Measurements from ENCODE around the gene ZNF609. TPM values are rescaled to one million over a fixed set of nuclear protein-coding genes. Genes with fewer than 3 reads are reported as not detected.

The ZNF609 gene
- polyA plus RNA-seq, 2 of the 4 experiments (the other 2 are of a cell fraction): 19.6 to 39.9 TPM

- Histone ChIP-seq H3K4me1 (peaks cover 13% of the 10 kb centered on the region), H3K4me2 (no peak overlapping the region), H3K9me3 (no peaks in the 10 kb centered on the region), H3K4me3 (no peak overlapping the region), H3K27ac (no peak overlapping the region)
- TF ChIP-seq CHD2 (IDR thresholded peaks at IDR 0.05; ENCODE audit: low read length, partially characterized antibody) (no peak), GATA3 (IDR thresholded peaks at IDR 0.05; ENCODE audit: borderline replicate concordance) (no peak), BCL3 (IDR thresholded peaks at IDR 0.05) (no peak), REST (IDR thresholded peaks at IDR 0.05) (no peak), RFX5 (IDR thresholded peaks at IDR 0.05) (no peak), MAZ (IDR thresholded peaks at IDR 0.05; ENCODE audit: borderline replicate concordance, low read depth, low read length) (no peak), TFCP2L1 (CRISPR knock-in tag; IDR thresholded peaks at IDR 0.05) (no peak), ZC3H11A (IDR thresholded peaks at IDR 0.05) (no peak), RAD21 (conservative IDR thresholded peaks at IDR 0.05 in 1 of 2, IDR thresholded peaks at IDR 0.05 in 1 of 2) (no peak), HMGXB4 (CRISPR knock-in tag; IDR thresholded peaks at IDR 0.05; ENCODE audit: borderline replicate concordance) (no peak), FOSL2 (IDR thresholded peaks at IDR 0.05) (no peak), FOSL2 (CRISPR knock-in tag; IDR thresholded peaks at IDR 0.05) (no peak), HOXB5 (CRISPR knock-in tag; IDR thresholded peaks at IDR 0.05) (no peak)
- ChIA-PET CTCF (interaction anchor here (0.6 to 1.0 kb wide), 3 partner anchors 12 to 136 kb away, joined by 3 to 4 read pairs (median 4); no protein-coding TSS in a partner anchor), POLR2A (no interaction called here)
- ATAC-seq (no peak), FAIRE-seq (no peak), DNase-seq (ENCODE audit: low read depth in 1 of 2, low spot score in 1 of 2) (no peak)
- 91% methylated on average over 9 of the region's 9 CpGs for WGBS (ENCODE audit: missing lambda C conversion rate)
Observed at GRCh38 chr15:64515825-64516224, 55.4 kb downstream of the ZNF609 start.

- ATAC-seq (0 out of 6 replicates have a peak, but pooled peaks of 1 of the 2 experiments have one; percentile 13), FAIRE-seq (no peak)
Observed at GRCh38 chr15:64519897-64520296, 59.5 kb downstream of the ZNF609 start.

GRCh38 chr15:64521201-64521600 is 60.8 kb downstream of the ZNF609 start:
- peak overlapping the region; percentile 57 for H3K4me2 ChIP-seq
- WGBS (ENCODE audit: missing lambda C conversion rate): 53% methylated on average over 1 of the region's 1 CpG
- peaks cover 33% of the 10 kb centered on the region for H3K4me1 ChIP-seq
- ChIA-PET CTCF (interaction anchor here (0.9 to 1.3 kb wide), 3 partner anchors 61 to 165 kb away, joined by 3 read pairs; partner anchors contain the start of gene ZNF609), POLR2A (interaction anchor here (0.6 kb wide), 1 partner anchor 425 kb away, joined by 3 read pairs; no protein-coding TSS in a partner anchor)
- peak overlapping the region in 1 of 2 experiments; percentile 52; a peak in 4 of 6 replicates for H3K27ac ChIP-seq
- no peaks in the 10 kb centered on the region for H3K9me3 ChIP-seq
- FAIRE-seq (no peak), DNase-seq (ENCODE audit: low read depth in 1 of 2, low spot score in 1 of 2) (no peak), ATAC-seq (peak; percentile 37 to 46; a peak in 4 of 6 replicates)
- no peak overlapping the region for H3K4me3 ChIP-seq
- no peak for TF ChIP-seq E2F6 (IDR thresholded peaks at IDR 0.05; ENCODE audit: borderline replicate concordance, low read depth)
- no peak for TF ChIP-seq HOXB5 (CRISPR knock-in tag; IDR thresholded peaks at IDR 0.05)
- no peak for TF ChIP-seq ESRRA (IDR thresholded peaks at IDR 0.05; ENCODE audit: borderline replicate concordance, low read length)
- TF ChIP-seq JUN (IDR thresholded peaks at IDR 0.05): no peak
- TF ChIP-seq CHD2 (IDR thresholded peaks at IDR 0.05; ENCODE audit: low read length, partially characterized antibody): no peak
- TF ChIP-seq SMC3 (IDR thresholded peaks at IDR 0.05): no peak
- TF ChIP-seq HDAC2 (IDR thresholded peaks at IDR 0.05): no peak

More at GRCh38 chr15:64519897-64520296, 59.5 kb downstream of the ZNF609 start:
- no peak overlapping the region for H3K4me2 ChIP-seq
- DNase-seq (ENCODE audit: low read depth in 1 of 2, low spot score in 1 of 2): no peak
- CTCF ChIA-PET: no interaction called here
- H3K9me3 ChIP-seq: no peaks in the 10 kb centered on the region
- TF ChIP-seq SMC3 (IDR thresholded peaks at IDR 0.05) (no peak), ZC3H11A (IDR thresholded peaks at IDR 0.05) (no peak), PHF8 (IDR thresholded peaks at IDR 0.05; ENCODE audit: borderline replicate concordance, low read depth) (no peak), ZFP36 (IDR thresholded peaks at IDR 0.05; ENCODE audit: borderline replicate concordance, partially characterized antibody) (no peak), KDM5A (IDR thresholded peaks at IDR 0.05) (no peak), BHLHE40 (IDR thresholded peaks at IDR 0.05; ENCODE audit: low read depth, low read length) (no peak), MAZ (IDR thresholded peaks at IDR 0.05; ENCODE audit: borderline replicate concordance, low read depth, low read length) (no peak), CBX8 (IDR thresholded peaks at IDR 0.05) (no peak)
- H3K4me3 ChIP-seq: no peak overlapping the region
- POLR2A ChIA-PET: no interaction called here
- no peak overlapping the region for H3K27ac ChIP-seq
- peaks cover 36% of the 10 kb centered on the region for H3K4me1 ChIP-seq

Measured in A549 (cell line).